Osteoblast (primary cell): ENCODE results near the gene CIITA. TPM values are rescaled to one million over a fixed set of nuclear protein-coding genes. Genes with fewer than 3 reads are reported as not detected.

Experiments
- DNase-seq: peaks from one replicate; pipeline ENCODE4 v3.0.0; 2011; ENCODE audit warnings: low spot score, mixed read lengths; ENCODE audit not compliant: insufficient read length; ENCODE audit errors: missing footprints
- H2AFZ ChIP-seq: 2 replicates; pipeline ENCODE4 v1.6.0; 2011; ENCODE audit warnings: mild to moderate bottlenecking, low read length
- H3K27ac ChIP-seq: 2 replicates; pipeline ENCODE4 v1.5.1; 2011; ENCODE audit warnings: mild to moderate bottlenecking, low read depth, low read length, moderate library complexity
- H3K27me3 ChIP-seq: 2 replicates; pipeline ENCODE4 v1.6.0; 2012; ENCODE audit warnings: mild to moderate bottlenecking, control low read depth, inconsistent platforms, low read length, moderate library complexity; ENCODE audit not compliant: insufficient read depth
- H3K36me3 ChIP-seq: 2 replicates; pipeline ENCODE4 v1.5.1; 2011; ENCODE audit warnings: mild to moderate bottlenecking, low read length, control low read depth, moderate library complexity; ENCODE audit not compliant: insufficient read depth
- H3K4me1 ChIP-seq: 2 replicates; pipeline ENCODE4 v1.5.1; 2011; ENCODE audit warnings: mild to moderate bottlenecking, low read length, control low read depth, moderate library complexity; ENCODE audit not compliant: insufficient read depth
- H3K4me2 ChIP-seq: 2 replicates; pipeline ENCODE4 v1.6.0; 2011; ENCODE audit warnings: mild to moderate bottlenecking, low read length; ENCODE audit not compliant: insufficient read depth
- H3K4me3 ChIP-seq: fragments of 200-600 bp; sonication (generic); 3 replicates; pipeline ENCODE4 v1.5.1; 2012; ENCODE audit warnings: mild to moderate bottlenecking, low read length, inconsistent platforms; ENCODE audit not compliant: insufficient read depth
- H3K79me2 ChIP-seq: 2 replicates; pipeline ENCODE4 v1.6.0; 2012; ENCODE audit warnings: mild to moderate bottlenecking, low read length, control low read depth, inconsistent platforms; ENCODE audit not compliant: insufficient read depth
- H3K9me3 ChIP-seq: 2 replicates; pipeline ENCODE4 v1.5.1; 2011; ENCODE audit warnings: low read depth, low read length, control low read depth
- H4K20me1 ChIP-seq: 2 replicates; pipeline ENCODE4 v1.6.0; 2012; ENCODE audit warnings: mild to moderate bottlenecking, low read length, control low read depth; ENCODE audit not compliant: insufficient read depth
- total RNA-seq: library from RNA; depleted of rRNA; stranded (reverse); fragments of >200 nt; gene quantifications from 2 replicates; pipeline ENCODE4 v1.2.3, GENCODE V29; 2012
- TF ChIP-seq, protein P1 (sequence below): IDR thresholded peaks from 2 replicates; pipeline ENCODE4 v1.5.1; 2011; ENCODE audit warnings: mild to moderate bottlenecking, low read depth, low read length, moderate library complexity; ENCODE audit errors: extremely low read depth

Gene CIITA
- total RNA-seq, 1 donor = 2.5 TPM

- TF ChIP-seq, protein P1, sequence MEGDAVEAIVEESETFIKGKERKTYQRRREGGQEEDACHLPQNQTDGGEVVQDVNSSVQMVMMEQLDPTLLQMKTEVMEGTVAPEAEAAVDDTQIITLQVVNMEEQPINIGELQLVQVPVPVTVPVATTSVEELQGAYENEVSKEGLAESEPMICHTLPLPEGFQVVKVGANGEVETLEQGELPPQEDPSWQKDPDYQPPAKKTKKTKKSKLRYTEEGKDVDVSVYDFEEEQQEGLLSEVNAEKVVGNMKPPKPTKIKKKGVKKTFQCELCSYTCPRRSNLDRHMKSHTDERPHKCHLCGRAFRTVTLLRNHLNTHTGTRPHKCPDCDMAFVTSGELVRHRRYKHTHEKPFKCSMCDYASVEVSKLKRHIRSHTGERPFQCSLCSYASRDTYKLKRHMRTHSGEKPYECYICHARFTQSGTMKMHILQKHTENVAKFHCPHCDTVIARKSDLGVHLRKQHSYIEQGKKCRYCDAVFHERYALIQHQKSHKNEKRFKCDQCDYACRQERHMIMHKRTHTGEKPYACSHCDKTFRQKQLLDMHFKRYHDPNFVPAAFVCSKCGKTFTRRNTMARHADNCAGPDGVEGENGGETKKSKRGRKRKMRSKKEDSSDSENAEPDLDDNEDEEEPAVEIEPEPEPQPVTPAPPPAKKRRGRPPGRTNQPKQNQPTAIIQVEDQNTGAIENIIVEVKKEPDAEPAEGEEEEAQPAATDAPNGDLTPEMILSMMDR = no peak
- Histone ChIP-seq H3K4me1 (peaks cover 45% of the 10 kb centered on the region), H3K79me2 (peaks cover 91% of the 10 kb centered on the region), H4K20me1 (peaks cover 83% of the 10 kb centered on the region), H3K4me3 (peak overlapping the region; percentile 34), H3K36me3 (peaks cover 23% of the 10 kb centered on the region), H3K9me3 (no peaks in the 10 kb centered on the region), H3K27me3 (no peaks in the 10 kb centered on the region), H3K27ac (peak overlapping the region; percentile 39), H2AFZ (no peak overlapping the region), H3K4me2 (peak overlapping the region; percentile 100)
- DNase-seq = peak; percentile 80
Measured at GRCh38 chr16:10937068-10937859, 60.3 kb downstream of the CIITA start.

- Histone ChIP-seq H3K4me2 (peak overlapping the region; percentile 100), H4K20me1 (peaks cover 75% of the 10 kb centered on the region)
Measured at GRCh38 chr16:10938321-10938720, 61.3 kb downstream of the CIITA start.

DNA sequence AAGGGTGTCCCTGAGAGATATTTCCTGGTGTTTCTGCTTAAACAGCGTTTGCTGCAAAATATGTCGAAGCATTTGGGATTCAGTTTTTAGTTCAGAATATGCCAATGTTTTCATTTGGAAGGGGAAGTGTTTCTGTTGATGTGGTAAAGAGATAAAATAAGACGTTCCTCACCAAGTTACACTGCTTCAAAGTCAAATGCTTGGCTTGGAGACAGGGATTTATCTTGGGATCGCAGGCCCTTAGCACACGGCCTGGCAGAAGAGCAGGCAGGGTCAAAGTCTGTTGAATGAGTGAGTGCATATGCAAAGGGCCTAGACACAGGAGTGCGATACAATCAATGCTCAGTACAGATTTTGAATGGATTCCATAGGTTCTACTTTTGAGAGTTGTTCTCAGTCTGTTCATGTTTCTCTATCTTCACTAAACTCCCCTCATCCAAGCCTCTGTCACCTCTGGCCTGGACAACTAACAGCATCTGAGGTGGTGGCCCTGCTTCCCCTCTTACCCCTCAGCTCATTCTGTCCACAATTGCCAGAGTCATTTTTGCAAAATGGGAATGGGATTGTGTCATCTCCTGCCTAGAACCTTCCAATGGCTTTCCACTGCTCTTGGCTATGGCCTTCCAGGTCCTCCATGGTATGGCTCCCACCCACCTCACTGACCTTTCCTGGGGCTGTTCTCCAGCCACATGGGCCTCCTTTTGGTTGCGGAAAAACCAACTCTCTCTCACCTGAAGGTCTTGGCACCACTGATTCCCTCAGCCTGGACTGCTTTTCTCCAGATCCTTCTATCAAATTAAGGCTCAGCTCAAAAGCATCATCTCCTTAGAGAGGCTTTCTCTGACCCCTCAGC is 62.0 kb downstream of the CIITA start:
- peaks cover 68% of the 10 kb centered on the region for H4K20me1 ChIP-seq
- TF ChIP-seq, protein P1 = no peak
- H3K4me3 ChIP-seq = no peak overlapping the region
- DNase-seq = no peak
- peaks cover 53% of the 10 kb centered on the region for H3K4me1 ChIP-seq
- H3K27ac ChIP-seq = no peak overlapping the region
- H3K27me3 ChIP-seq = no peaks in the 10 kb centered on the region
- H3K36me3 ChIP-seq = peaks cover 11% of the 10 kb centered on the region
- no peaks in the 10 kb centered on the region for H3K9me3 ChIP-seq
- H3K79me2 ChIP-seq = peaks cover 78% of the 10 kb centered on the region
- H3K4me2 ChIP-seq = peak overlapping the region; percentile 100
- H2AFZ ChIP-seq = no peak overlapping the region

More at GRCh38 chr16:10938321-10938720, 61.3 kb downstream of the CIITA start:
- TF ChIP-seq, protein P1 = no peak
- peaks cover 18% of the 10 kb centered on the region for H3K36me3 ChIP-seq
- H3K27me3 ChIP-seq = no peaks in the 10 kb centered on the region
- H3K79me2 ChIP-seq = peaks cover 85% of the 10 kb centered on the region
- H3K27ac ChIP-seq = no peak overlapping the region
- DNase-seq = no peak
- H3K4me3 ChIP-seq = no peak overlapping the region
- peaks cover 49% of the 10 kb centered on the region for H3K4me1 ChIP-seq
- H3K9me3 ChIP-seq = no peaks in the 10 kb centered on the region
- H2AFZ ChIP-seq = no peak overlapping the region
